ENCODE data around the gene STAT4. TPM values are rescaled to one million over a fixed set of nuclear protein-coding genes. Genes with fewer than 3 reads are reported as not detected.

Gene STAT4
- polyA plus RNA-seq, 1 donor (not counting 4 experiments of a cell fraction or from before 2014, with no cell fraction given), result 2.0 TPM

GRCh38 chr2:191128172-191128910 is 22.5 kb downstream of the STAT4 start:
- DNase-seq (ENCODE audit: low read depth, low spot score), result no peak
- Histone ChIP-seq H3K9me1 (ENCODE audit: control insufficient read depth, extremely low read depth, insufficient read depth, low read length) (no peaks in the 10 kb centered on the region), H3K9ac (ENCODE audit: control insufficient read depth, extremely low read depth, insufficient read depth, low read length) (no peak overlapping the region), H3K9me3 (ENCODE audit: control insufficient read depth, low read depth, low read length) (no peaks in the 10 kb centered on the region), H3K4me3 (ENCODE audit: control insufficient read depth in 2 of 3, extremely low read depth in 1 of 3, insufficient read depth in 2 of 3, low read depth in 1 of 3, low read length in 3 of 3) (no peak overlapping the region), H3K4me1 (ENCODE audit: control insufficient read depth, extremely low read depth, insufficient read depth, low read length) (no peaks in the 10 kb centered on the region), H3K79me2 (ENCODE audit: control insufficient read depth, insufficient read depth, low read length) (no peaks in the 10 kb centered on the region), H4K20me1 (ENCODE audit: control insufficient read depth, extremely low read depth, insufficient read depth, low read length) (no peaks in the 10 kb centered on the region), H3K27ac (ENCODE audit: control insufficient read depth, insufficient read depth, low read length) (no peak overlapping the region), H2AFZ (ENCODE audit: control insufficient read depth, low read length) (no peak overlapping the region), H3K4me2 (ENCODE audit: control insufficient read depth, extremely low read depth, insufficient read depth, low read depth, low read length) (no peak overlapping the region), H3K27me3 (ENCODE audit: control insufficient read depth, extremely low read depth, insufficient read depth, low read length) (no peaks in the 10 kb centered on the region), H3K36me3 (ENCODE audit: control insufficient read depth in 2 of 2, extremely low read depth in 1 of 2, insufficient read depth in 2 of 2, low read length in 2 of 2) (no peaks in the 10 kb centered on the region)
- TF ChIP-seq EZH2 (IDR thresholded peaks at IDR 0.05; ENCODE audit: low read length), result no peak
- no peak for TF ChIP-seq CTCF (optimal IDR thresholded peaks at IDR 0.05 in 1 of 3, IDR thresholded peaks at IDR 0.05 in 1 of 3, conservative IDR thresholded peaks at IDR 0.05 in 1 of 3; ENCODE audit: extremely low read depth in 1 of 3, insufficient read depth in 2 of 3, low read length in 3 of 3)
- dilution Hi-C loops (cut with MboI; ENCODE audit: extremely low pct_ligation_motif_present, low sequenced_read_pairs), result no loop called here
- peak; percentile 44 for FAIRE-seq

GRCh38 chr2:191127235-191127634 is 23.6 kb downstream of the STAT4 start:
- H3K9me1 ChIP-seq (ENCODE audit: control insufficient read depth, extremely low read depth, insufficient read depth, low read length), result no peaks in the 10 kb centered on the region
- H3K4me1 ChIP-seq (ENCODE audit: control insufficient read depth, extremely low read depth, insufficient read depth, low read length), result no peaks in the 10 kb centered on the region
- H3K27me3 ChIP-seq (ENCODE audit: control insufficient read depth, extremely low read depth, insufficient read depth, low read length), result no peaks in the 10 kb centered on the region
- H3K27ac ChIP-seq (ENCODE audit: control insufficient read depth, insufficient read depth, low read length), result no peak overlapping the region
- no peak overlapping the region for H3K4me3 ChIP-seq (ENCODE audit: control insufficient read depth in 2 of 3, extremely low read depth in 1 of 3, insufficient read depth in 2 of 3, low read depth in 1 of 3, low read length in 3 of 3)
- no peak overlapping the region for H2AFZ ChIP-seq (ENCODE audit: control insufficient read depth, low read length)
- FAIRE-seq, result no peak
- TF ChIP-seq CTCF (optimal IDR thresholded peaks at IDR 0.05 in 1 of 3, IDR thresholded peaks at IDR 0.05 in 1 of 3, conservative IDR thresholded peaks at IDR 0.05 in 1 of 3; ENCODE audit: extremely low read depth in 1 of 3, insufficient read depth in 2 of 3, low read length in 3 of 3) (no peak), EZH2 (IDR thresholded peaks at IDR 0.05; ENCODE audit: low read length) (no peak)
- no peaks in the 10 kb centered on the region for H4K20me1 ChIP-seq (ENCODE audit: control insufficient read depth, extremely low read depth, insufficient read depth, low read length)
- dilution Hi-C loops (cut with MboI; ENCODE audit: extremely low pct_ligation_motif_present, low sequenced_read_pairs), result no loop called here
- no peak for DNase-seq (ENCODE audit: low read depth, low spot score)
- no peak overlapping the region for H3K4me2 ChIP-seq (ENCODE audit: control insufficient read depth, extremely low read depth, insufficient read depth, low read depth, low read length)
- H3K9ac ChIP-seq (ENCODE audit: control insufficient read depth, extremely low read depth, insufficient read depth, low read length), result no peak overlapping the region
- H3K9me3 ChIP-seq (ENCODE audit: control insufficient read depth, low read depth, low read length), result no peaks in the 10 kb centered on the region
- no peaks in the 10 kb centered on the region for H3K79me2 ChIP-seq (ENCODE audit: control insufficient read depth, insufficient read depth, low read length)
- no peaks in the 10 kb centered on the region for H3K36me3 ChIP-seq (ENCODE audit: control insufficient read depth in 2 of 2, extremely low read depth in 1 of 2, insufficient read depth in 2 of 2, low read length in 2 of 2)

Data from keratinocyte (primary cell).